ENCODE measurements around the gene TOPBP1. TPM values are rescaled to one million over a fixed set of nuclear protein-coding genes. Genes with fewer than 3 reads are reported as not detected.

The TOPBP1 gene
- total RNA-seq, 2 donors from 2014 or later: 49.2 to 52.3 TPM

- Mint-ChIP-seq H3K27me3 (ENCODE audit: insufficient read depth) (no peaks in the 10 kb centered on the region), H3K36me3 (ENCODE audit: low read depth) (peaks cover 25% of the 10 kb centered on the region), H3K4me3 (peak overlapping the region; percentile 85), H3K9me3 (no peaks in the 10 kb centered on the region), H3K27ac (peak overlapping the region; percentile 84), H3K4me1 (peaks cover 15% of the 10 kb centered on the region)
- 0% methylated on average over 23 to 33 of the region's 33 CpGs for WGBS, 2 experiments (ENCODE audit: insufficient coverage in 1 of 2, insufficient read length in 1 of 2)
- Histone ChIP-seq H3K9me3 (ENCODE audit: control insufficient read depth, low read length) (no peaks in the 10 kb centered on the region), H3K27me3 (ENCODE audit: control insufficient read depth, insufficient read depth, low read length, poor library complexity, severe bottlenecking) (no peaks in the 10 kb centered on the region), H3K4me3 (ENCODE audit: low read length) (peak overlapping the region; percentile 69), H3K9ac (ENCODE audit: extremely low read depth, low read length, poor library complexity, severe bottlenecking) (peak overlapping the region; percentile 45), H3K36me3 (ENCODE audit: control insufficient read depth, insufficient read depth, low read length) (peaks cover 30% of the 10 kb centered on the region), H3K27ac (ENCODE audit: low read depth, low read length) (peak overlapping the region; percentile 96), H3K4me1 (ENCODE audit: control insufficient read depth, insufficient read depth, low read length) (peaks cover 3% of the 10 kb centered on the region)
- TF ChIP-seq, protein P1, sequence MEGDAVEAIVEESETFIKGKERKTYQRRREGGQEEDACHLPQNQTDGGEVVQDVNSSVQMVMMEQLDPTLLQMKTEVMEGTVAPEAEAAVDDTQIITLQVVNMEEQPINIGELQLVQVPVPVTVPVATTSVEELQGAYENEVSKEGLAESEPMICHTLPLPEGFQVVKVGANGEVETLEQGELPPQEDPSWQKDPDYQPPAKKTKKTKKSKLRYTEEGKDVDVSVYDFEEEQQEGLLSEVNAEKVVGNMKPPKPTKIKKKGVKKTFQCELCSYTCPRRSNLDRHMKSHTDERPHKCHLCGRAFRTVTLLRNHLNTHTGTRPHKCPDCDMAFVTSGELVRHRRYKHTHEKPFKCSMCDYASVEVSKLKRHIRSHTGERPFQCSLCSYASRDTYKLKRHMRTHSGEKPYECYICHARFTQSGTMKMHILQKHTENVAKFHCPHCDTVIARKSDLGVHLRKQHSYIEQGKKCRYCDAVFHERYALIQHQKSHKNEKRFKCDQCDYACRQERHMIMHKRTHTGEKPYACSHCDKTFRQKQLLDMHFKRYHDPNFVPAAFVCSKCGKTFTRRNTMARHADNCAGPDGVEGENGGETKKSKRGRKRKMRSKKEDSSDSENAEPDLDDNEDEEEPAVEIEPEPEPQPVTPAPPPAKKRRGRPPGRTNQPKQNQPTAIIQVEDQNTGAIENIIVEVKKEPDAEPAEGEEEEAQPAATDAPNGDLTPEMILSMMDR (conservative IDR thresholded peaks at IDR 0.05): peak; percentile 42
- peak; percentile 100 for DNase-seq
Observed at GRCh38 chr3:133573054-133573628, 88.6 kb downstream of the TOPBP1 start.

DNA sequence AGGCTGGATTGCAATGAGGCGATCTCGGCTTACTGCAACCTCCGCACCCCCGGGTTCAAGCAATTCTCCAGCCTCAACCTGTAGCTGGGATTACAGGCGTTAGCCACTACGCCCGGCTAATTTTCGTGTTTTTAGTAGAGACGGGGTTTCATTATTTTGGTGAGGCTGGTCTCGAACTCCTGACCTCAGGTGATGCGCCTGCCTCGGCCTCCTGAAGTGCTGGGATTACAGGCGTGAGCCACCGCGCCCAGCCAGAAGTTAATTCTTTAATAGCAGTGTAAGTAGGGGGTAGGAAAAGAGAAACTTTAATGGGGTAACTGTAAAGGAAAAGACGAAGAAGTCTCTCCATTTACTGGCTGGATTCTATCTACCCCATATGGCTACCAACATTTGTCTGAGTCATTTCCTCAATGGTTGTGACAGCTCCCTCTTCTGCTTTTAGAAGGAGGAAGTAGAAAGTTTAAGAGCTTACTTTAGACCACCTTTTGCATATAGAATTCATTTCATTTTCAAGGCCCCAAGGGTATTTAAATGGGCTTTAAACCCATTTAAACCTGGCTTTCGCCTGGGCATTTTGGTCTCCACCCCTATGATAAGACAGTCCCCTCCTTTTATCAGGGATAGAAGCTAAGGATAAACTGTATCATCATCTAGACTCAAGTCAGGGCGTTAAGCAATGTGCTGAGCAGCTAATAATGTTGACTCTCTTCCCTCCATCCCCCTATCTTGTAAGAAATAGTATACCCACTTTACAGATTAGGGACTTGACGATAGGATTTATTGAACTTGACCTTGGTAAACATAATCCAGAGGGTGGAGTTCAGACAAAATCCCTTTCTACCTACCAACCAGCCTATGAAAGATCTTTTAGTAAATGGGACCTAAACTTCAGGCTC, 89.3 kb downstream of the TOPBP1 start:
- DNase-seq: no peak

DNA sequence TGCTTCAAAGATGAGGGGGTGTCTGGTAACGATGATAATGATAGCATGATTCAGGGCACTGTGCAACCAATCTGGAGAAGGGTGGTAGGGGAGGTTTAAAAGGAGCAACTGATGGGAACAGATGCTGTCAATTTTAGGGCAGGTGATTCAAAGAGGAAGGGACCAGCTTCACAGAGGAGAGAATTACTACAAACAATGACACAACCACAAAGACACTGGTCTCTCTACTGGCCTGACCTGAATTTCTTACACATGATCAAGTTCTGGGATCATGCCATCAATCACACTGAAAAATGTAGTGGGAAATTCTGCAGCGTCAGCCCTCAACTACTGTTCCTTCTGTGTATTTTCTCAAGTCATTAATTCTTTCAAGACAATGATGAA, 90.8 kb downstream of the TOPBP1 start:
- peaks cover 4% of the 10 kb centered on the region for H3K4me1 ChIP-seq (ENCODE audit: control insufficient read depth, insufficient read depth, low read length)
- H3K9ac ChIP-seq (ENCODE audit: extremely low read depth, low read length, poor library complexity, severe bottlenecking): no peak overlapping the region
- WGBS, 2 experiments (ENCODE audit: insufficient coverage in 1 of 2, insufficient read length in 1 of 2): 90 to 91% methylated on average over 1 to 2 of the region's 2 CpGs
- DNase-seq: no peak
- no peaks in the 10 kb centered on the region for H3K27me3 Mint-ChIP-seq (ENCODE audit: insufficient read depth)
- H3K9me3 ChIP-seq (ENCODE audit: control insufficient read depth, low read length): no peaks in the 10 kb centered on the region
- H3K4me3 Mint-ChIP-seq: no peak overlapping the region
- peaks cover 6% of the 10 kb centered on the region for H3K36me3 Mint-ChIP-seq (ENCODE audit: low read depth)
- no peaks in the 10 kb centered on the region for H3K9me3 Mint-ChIP-seq
- peaks cover 11% of the 10 kb centered on the region for H3K36me3 ChIP-seq (ENCODE audit: control insufficient read depth, insufficient read depth, low read length)
- H3K27ac Mint-ChIP-seq: no peak overlapping the region
- TF ChIP-seq, protein P1 (conservative IDR thresholded peaks at IDR 0.05): no peak
- H3K27ac ChIP-seq (ENCODE audit: low read depth, low read length): no peak overlapping the region
- no peaks in the 10 kb centered on the region for H3K27me3 ChIP-seq (ENCODE audit: control insufficient read depth, insufficient read depth, low read length, poor library complexity, severe bottlenecking)
- H3K4me3 ChIP-seq (ENCODE audit: low read length): no peak overlapping the region
- H3K4me1 Mint-ChIP-seq: peaks cover 7% of the 10 kb centered on the region

More for the DNA sequence above, 89.3 kb downstream of the TOPBP1 start:
- Mint-ChIP-seq H3K4me3 (peak overlapping the region; percentile 85), H3K36me3 (ENCODE audit: low read depth) (peaks cover 18% of the 10 kb centered on the region), H3K9me3 (no peaks in the 10 kb centered on the region), H3K27me3 (ENCODE audit: insufficient read depth) (no peaks in the 10 kb centered on the region), H3K4me1 (peaks cover 15% of the 10 kb centered on the region), H3K27ac (peak overlapping the region; percentile 84)
- Histone ChIP-seq H3K4me1 (ENCODE audit: control insufficient read depth, insufficient read depth, low read length) (peaks cover 4% of the 10 kb centered on the region), H3K27me3 (ENCODE audit: control insufficient read depth, insufficient read depth, low read length, poor library complexity, severe bottlenecking) (no peaks in the 10 kb centered on the region), H3K27ac (ENCODE audit: low read depth, low read length) (peak overlapping the region; percentile 33), H3K9me3 (ENCODE audit: control insufficient read depth, low read length) (no peaks in the 10 kb centered on the region), H3K4me3 (ENCODE audit: low read length) (peak overlapping the region; percentile 69), H3K9ac (ENCODE audit: extremely low read depth, low read length, poor library complexity, severe bottlenecking) (no peak overlapping the region), H3K36me3 (ENCODE audit: control insufficient read depth, insufficient read depth, low read length) (peaks cover 22% of the 10 kb centered on the region)
- TF ChIP-seq, protein P1 (conservative IDR thresholded peaks at IDR 0.05): no peak
- 88 to 93% methylated on average over 10 to 19 of the region's 19 CpGs for WGBS, 2 experiments (ENCODE audit: insufficient coverage in 1 of 2, insufficient read length in 1 of 2)
